Psoas muscle (tissue), 8 donors: ENCODE data around the gene LRRC3B. TPM values are rescaled to one million over a fixed set of nuclear protein-coding genes. Genes with fewer than 3 reads are reported as not detected.

Source experiments
- ATAC-seq, 4 donors: fragments of 200-7000 bp; cut with Tn5 transposase; one replicate each; pipeline ENCODE4 v1.9.1; 2020; ENCODE audit warnings: moderate library complexity in 3 of 4, mild to moderate bottlenecking in 2 of 4
- DNase-seq, 2 donors: peaks; one replicate each; pipeline ENCODE4 v3.0.0-alpha.2; 2020
- H3K27ac ChIP-seq: fragments of 200-600 bp; one replicate; pipeline ENCODE4 v1.8.0; 2022
- H3K27me3 ChIP-seq, 3 donors: fragments of 200-600 bp in 1 of 3; one replicate each; pipeline versions ENCODE4 v1.6.1 to v1.8.0; 2013 to 2022; ENCODE audit warnings: low read length in 2 of 3, mild to moderate bottlenecking in 2 of 3, moderate library complexity in 1 of 3; ENCODE audit not compliant: insufficient read depth in 3 of 3
- H3K36me3 ChIP-seq, 2 donors: fragments of 200-600 bp in 1 of 2; one replicate each; pipeline versions ENCODE4 v1.6.1 to v1.8.0; 2013 to 2022; ENCODE audit warnings: low read depth in 1 of 2, mild to moderate bottlenecking in 1 of 2, moderate library complexity in 1 of 2; ENCODE audit not compliant: insufficient read depth in 1 of 2
- H3K4me1 ChIP-seq: fragments of 200-600 bp; one replicate; pipeline ENCODE4 v1.8.0; 2022
- H3K4me3 ChIP-seq: fragments of 200-600 bp; one replicate; pipeline ENCODE4 v1.8.0; 2022; ENCODE audit warnings: mild to moderate bottlenecking
- H3K9me3 ChIP-seq: fragments of 200-600 bp; one replicate; pipeline ENCODE4 v1.8.0; 2022
- CTCF ChIP-seq: fragments of 200-600 bp; IDR thresholded peaks from one replicate; pipeline ENCODE4 v1.8.0; 2022; ENCODE audit warnings: antibody characterized with exemption
- WGBS, 3 donors: extraction: QIAGEN DNeasy Blood & Tissue Kit; methylation state at CpG; one replicate each; pipeline versions ENCODE4 v1.1.6 to v1.1.7; 2013; 5-methylcytosine and 5-hydroxymethylcytosine counted together
- intact Hi-C, 2 donors: fragments of 100-400 bp; cut with DNase I; formaldehyde crosslinking; loops; one replicate each; pipeline versions ENCODE4 v1.11.0 to v1.14.2; 2022
- polyA plus RNA-seq, 3 donors: library from polyadenylated mRNA; stranded (reverse); fragments of 200-250 nt; gene quantifications; one replicate each; pipeline ENCODE4 v1.2.3, GENCODE V29; 2013
- total RNA-seq, 4 donors: library from RNA; stranded (reverse); fragmentation: NEBNext Ultra II Directional in 2 of 4; extraction: Animal tissue kit (Norgen Biotek cat#: 25700) in 2 of 4; gene quantifications; one replicate each; pipeline versions ENCODE4 v1.2.1 to v1.2.4, GENCODE V29; 2021 to 2023
- donor health status: healthy with polysubstance abuse.
- donor health status: DM: no; HTN: no; CAD: no; lungs with moderate emphysema.
- donor health status: Bipolar disorder and iron deficiency.
- donor health status: healthy.
- donor health status: DM: yes; HTN: yes; CAD: no.
- donor health status: DM: no; HTN: no; CAD: no.
- donor health status: DM: no; HTN: no; CAD: no.
- donor health status: DM: yes; HTN: yes; CAD: no.

The LRRC3B gene
- total and polyA plus RNA-seq, 7 donors, result 0.05 to 3.2 (median 1.1) TPM

DNA sequence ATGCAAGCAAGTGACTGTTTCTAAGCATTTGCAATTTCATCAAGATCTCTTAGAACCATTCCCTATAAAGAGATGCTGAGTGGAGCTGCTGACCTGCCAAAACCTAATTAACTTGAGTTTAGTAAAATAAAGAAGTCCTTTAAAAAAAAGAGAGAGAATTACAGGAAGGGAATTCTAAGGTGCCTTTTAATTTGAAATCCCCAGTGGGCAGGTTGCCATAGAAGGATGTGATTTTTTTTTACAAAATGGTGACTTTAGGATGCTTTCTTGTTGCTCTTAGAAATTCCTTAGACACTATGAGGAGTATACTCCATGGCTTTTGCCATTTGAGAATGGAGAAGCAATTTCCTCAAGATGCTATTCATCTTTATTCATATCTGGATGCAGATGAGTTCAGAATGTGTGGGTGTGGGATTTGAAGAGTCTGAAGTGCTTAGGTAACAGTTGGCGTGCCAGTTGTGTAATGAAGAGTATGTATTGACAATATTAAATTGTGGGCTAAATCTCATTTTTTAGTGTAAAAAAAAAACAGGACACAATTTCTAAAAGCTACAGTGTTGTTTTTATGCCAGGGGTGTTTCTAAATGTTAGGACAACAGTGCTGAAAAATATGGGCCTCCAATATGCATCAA is 13.6 kb downstream of the LRRC3B start:
- H3K4me1 ChIP-seq, result no peaks in the 10 kb centered on the region
- H3K4me3 ChIP-seq, result no peak overlapping the region
- no peaks in the 10 kb centered on the region for H3K36me3 ChIP-seq
- no peak for ATAC-seq
- intact Hi-C loops, result no loop called here
- DNase-seq, result no peak
- no peaks in the 10 kb centered on the region for H3K27me3 ChIP-seq
- WGBS, 3 donors, result 92 to 95% (median 93%) methylated on average over 1 of the region's 1 CpG
- no peak overlapping the region for H3K27ac ChIP-seq
- H3K9me3 ChIP-seq, result no peaks in the 10 kb centered on the region
- TF ChIP-seq CTCF, result no peak

- Histone ChIP-seq H3K4me3 (no peak overlapping the region), H3K27me3 (no peaks in the 10 kb centered on the region), H3K9me3 (no peaks in the 10 kb centered on the region), H3K36me3 (no peaks in the 10 kb centered on the region), H3K4me1 (no peaks in the 10 kb centered on the region), H3K27ac (no peak overlapping the region)
- DNase-seq (no peak), ATAC-seq (no peak)
- no peak for TF ChIP-seq CTCF
- intact Hi-C loops, result no loop called here
These were observed 15.1 kb downstream of the LRRC3B start for GRCh38 chr3:26637698-26638097.

GRCh38 chr3:26638113-26638512 is 15.5 kb downstream of the LRRC3B start:
- no peak for ATAC-seq
- H3K27me3 ChIP-seq, result no peaks in the 10 kb centered on the region
- no peak overlapping the region for H3K4me3 ChIP-seq
- intact Hi-C loops, result no loop called here
- no peaks in the 10 kb centered on the region for H3K36me3 ChIP-seq
- no peaks in the 10 kb centered on the region for H3K4me1 ChIP-seq
- no peak for TF ChIP-seq CTCF
- H3K27ac ChIP-seq, result no peak overlapping the region
- WGBS, 3 donors, result 90 to 96% (median 96%) methylated on average over 2 of the region's 2 CpGs
- no peak for DNase-seq
- H3K9me3 ChIP-seq, result no peaks in the 10 kb centered on the region

GRCh38 chr3:26639339-26639738 is 16.8 kb downstream of the LRRC3B start:
- Histone ChIP-seq H3K9me3 (no peaks in the 10 kb centered on the region), H3K4me1 (no peaks in the 10 kb centered on the region), H3K4me3 (no peak overlapping the region), H3K27me3 (no peaks in the 10 kb centered on the region), H3K36me3 (no peaks in the 10 kb centered on the region), H3K27ac (no peak overlapping the region)
- DNase-seq (no peak), ATAC-seq (no peak)
- WGBS, 3 donors, result 89 to 93% (median 92%) methylated on average over 2 of the region's 2 CpGs
- intact Hi-C loops, result no loop called here
- no peak for TF ChIP-seq CTCF

GRCh38 chr3:26647078-26647477 is 24.5 kb downstream of the LRRC3B start:
- ATAC-seq (no peak), DNase-seq (no peak)
- no peak for TF ChIP-seq CTCF
- H3K27ac ChIP-seq, result no peak overlapping the region
- no peak overlapping the region for H3K4me3 ChIP-seq
- peaks cover 4% of the 10 kb centered on the region for H3K4me1 ChIP-seq
- H3K36me3 ChIP-seq, result no peaks in the 10 kb centered on the region
- WGBS, 3 donors, result 45 to 74% (median 51%) methylated on average over 3 of the region's 3 CpGs
- intact Hi-C loops, result no loop called here
- no peaks in the 10 kb centered on the region for H3K27me3 ChIP-seq
- H3K9me3 ChIP-seq, result no peaks in the 10 kb centered on the region
